WI38 (cell line): ENCODE measurements around the gene KIF1A.
"Not testable (repeated sequence)": the region's sequence is repeated elsewhere in the genome, so short reads cannot be mapped to it uniquely, and the experiment has no call there.

Experiments used
- H3K4me3 ChIP-seq: 2 replicates; pipeline ENCODE4 v1.5.1; 2011; ENCODE audit warnings: low read depth, mild to moderate bottlenecking, control low read depth, low read length
- CTCF ChIP-seq: IDR thresholded peaks from 2 replicates; pipeline ENCODE4 v1.5.1; 2012; ENCODE audit warnings: low read depth, mild to moderate bottlenecking, control low read depth, low read length

The KIF1A gene

GRCh38 chr2:240782886-240783818, 36.9 kb downstream of the KIF1A start:
- no peak for TF ChIP-seq CTCF

DNA sequence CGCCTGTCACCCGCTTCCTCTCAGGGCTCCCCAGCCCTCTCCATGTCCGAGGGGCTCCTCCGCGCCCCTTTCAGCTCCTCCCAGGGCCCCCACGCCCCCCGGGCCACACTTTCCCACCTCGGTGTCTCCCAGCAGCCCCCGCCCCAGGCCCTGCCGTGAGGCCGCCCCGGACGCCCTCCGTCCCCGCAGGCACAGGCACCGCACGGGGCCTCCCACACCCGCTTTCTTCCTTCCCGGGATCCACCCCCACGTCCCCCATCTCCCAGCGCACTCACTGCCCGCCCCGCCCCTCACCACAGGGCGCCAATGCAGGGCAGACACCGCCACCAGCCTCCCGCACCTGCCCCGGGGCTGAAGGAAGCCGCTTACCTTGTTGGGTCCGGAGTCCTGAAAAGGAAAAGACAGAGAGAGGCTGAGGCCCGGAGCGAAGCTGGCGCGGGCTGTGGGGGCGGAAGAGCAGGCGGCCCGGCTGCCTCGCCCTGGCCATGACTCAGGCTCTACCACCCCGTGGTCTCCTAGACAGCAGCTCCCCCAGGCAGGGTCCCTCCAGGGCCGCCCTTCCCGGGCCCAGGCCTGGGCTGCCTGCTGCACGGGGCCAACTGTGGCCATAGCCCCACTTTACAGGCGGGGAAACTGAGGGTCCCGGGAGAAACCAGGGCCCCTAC, 37.7 kb downstream of the KIF1A start:
- H3K4me3 ChIP-seq, result no peak overlapping the region
- TF ChIP-seq CTCF, result no peak

More at GRCh38 chr2:240782886-240783818, 36.9 kb downstream of the KIF1A start:
- no peak overlapping the region for H3K4me3 ChIP-seq

- TF ChIP-seq CTCF, result no peak
- H3K4me3 ChIP-seq, result no peak overlapping the region
Measured at GRCh38 chr2:240781471-240782220, 38.4 kb downstream of the KIF1A start.

DNA sequence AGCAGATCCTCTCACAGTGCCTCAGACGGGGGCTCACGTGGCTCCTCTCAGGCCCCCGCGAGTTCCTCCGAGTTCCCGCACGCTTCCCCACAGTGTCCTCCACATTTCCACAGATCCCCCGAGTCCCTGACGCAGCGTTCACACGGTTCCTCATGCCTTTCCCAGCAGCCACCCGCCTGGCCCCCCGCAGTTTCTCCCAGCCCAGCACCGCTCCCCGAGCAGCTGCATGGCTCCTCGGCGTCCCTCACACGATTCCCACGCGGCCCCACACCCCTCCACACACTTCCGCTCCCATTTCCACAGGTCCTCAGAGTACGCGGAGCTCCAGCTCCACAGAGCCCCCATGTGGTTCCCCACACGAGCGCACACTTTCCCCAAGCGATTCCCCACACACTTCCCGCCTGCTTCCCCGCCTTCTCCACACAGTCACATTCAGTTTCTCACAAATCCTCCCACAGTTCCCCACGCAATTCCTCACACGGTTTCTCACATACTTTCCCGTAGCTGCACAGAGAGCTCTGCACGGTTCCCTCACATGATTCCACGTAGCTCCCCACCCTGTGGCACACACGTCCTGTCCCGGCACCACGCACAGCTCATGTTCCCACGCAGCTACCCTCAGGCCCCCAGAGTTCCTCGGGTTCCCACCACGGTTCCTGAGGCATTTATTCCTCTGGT, 39.9 kb downstream of the KIF1A start:
- TF ChIP-seq CTCF, result no peak
- H3K4me3 ChIP-seq, result no peak overlapping the region

DNA sequence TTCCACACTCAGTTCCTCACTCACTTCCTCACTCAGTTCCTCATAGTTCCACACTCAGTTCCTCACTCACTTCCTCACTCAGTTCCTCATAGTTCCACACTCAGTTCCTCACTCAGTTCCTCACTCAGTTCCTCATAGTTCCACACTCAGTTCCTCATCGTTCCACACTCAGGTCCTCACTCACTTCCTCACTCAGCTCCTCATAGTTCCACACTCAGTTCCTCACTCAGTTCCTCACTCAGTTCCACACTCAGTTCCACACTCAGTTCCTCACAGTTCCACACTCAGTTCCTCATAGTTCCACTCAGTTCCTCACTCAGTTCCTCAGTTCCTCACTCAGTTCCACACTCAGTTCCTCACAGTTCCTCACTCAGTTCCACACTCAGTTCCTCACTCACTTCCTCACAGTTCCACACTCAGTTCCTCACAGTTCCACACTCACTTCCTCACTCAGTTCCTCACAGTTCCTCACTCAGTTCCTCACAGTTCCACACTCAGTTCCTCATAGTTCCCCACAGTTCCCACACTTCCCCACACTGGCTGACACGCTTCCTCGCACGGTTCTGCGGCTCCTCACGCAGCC, 40.7 kb downstream of the KIF1A start:
- not testable (repeated sequence) for H3K4me3 ChIP-seq

DNA sequence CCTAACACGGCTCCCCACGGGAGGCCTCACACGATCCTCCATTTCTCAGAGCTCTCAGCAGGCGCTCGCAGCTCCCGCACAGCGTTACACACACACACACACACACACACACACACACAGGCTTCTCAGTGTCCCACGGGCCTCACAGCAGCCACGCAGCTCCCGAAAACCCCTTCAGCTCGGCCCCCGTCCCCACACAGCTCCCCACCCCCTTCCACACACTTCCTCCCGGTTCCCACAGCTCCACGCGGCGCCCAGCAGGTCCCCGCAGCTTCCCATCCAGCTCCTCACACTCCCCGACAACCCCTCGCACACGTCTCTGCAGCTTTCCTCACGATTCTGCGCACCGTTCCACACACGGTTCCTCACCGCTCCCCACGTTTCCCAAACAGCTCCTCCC, 41.6 kb downstream of the KIF1A start:
- H3K4me3 ChIP-seq, result no peak overlapping the region
- no peak for TF ChIP-seq CTCF
